HEK293T (cell line): ENCODE results near the gene RNF7.
"Not testable (repeated sequence)": the region's sequence is repeated elsewhere in the genome, so short reads cannot be mapped to it uniquely, and the experiment has no call there.

Experiments used
- CTCF ChIA-PET: fragments of 350-600 bp; formaldehyde crosslinking; extraction: SDS; loops from one replicate; lab custom pipeline; 2021; ENCODE audit warnings: antibody characterized with exemption, inconsistent platforms; lab: Yijun Ruan, JAX
- POLR2A ChIA-PET: fragments of 350-600 bp; formaldehyde crosslinking; extraction: SDS; loops from one replicate; lab custom pipeline; 2020; ENCODE audit warnings: antibody characterized with exemption, inconsistent platforms; lab: Yijun Ruan, JAX
- DNase-seq: peaks from one replicate; pipeline ENCODE4 v3.0.0; 2012; ENCODE audit warnings: mixed read lengths; ENCODE audit errors: extremely low spot score
- ARNT ChIP-seq: fragments of 450-650 bp; IDR thresholded peaks from 2 replicates; pipeline ENCODE4 v1.6.1; 2017; ENCODE audit warnings: mild to moderate bottlenecking
- BHLHE40 ChIP-seq: fragments of 450-650 bp; IDR thresholded peaks from 2 replicates; pipeline ENCODE4 v1.6.1; 2016; ENCODE audit warnings: mild to moderate bottlenecking, moderate library complexity, borderline replicate concordance
- CTBP1 ChIP-seq: fragments of 450-650 bp; IDR thresholded peaks from 2 replicates; pipeline ENCODE4 v1.6.1; 2016; ENCODE audit warnings: borderline replicate concordance
- ELF4 ChIP-seq: fragments of 450-650 bp; IDR thresholded peaks from 2 replicates; pipeline ENCODE4 v1.6.1; 2017; ENCODE audit warnings: antibody characterized with exemption
- FOXA1 ChIP-seq: fragments of 450-650 bp; IDR thresholded peaks from 2 replicates; pipeline ENCODE4 v1.6.1; 2016; ENCODE audit warnings: mild to moderate bottlenecking
- FOXK2 ChIP-seq: fragments of 450-650 bp; IDR thresholded peaks from 2 replicates; pipeline ENCODE4 v1.6.1; 2016; ENCODE audit warnings: mild to moderate bottlenecking
- FOXM1 ChIP-seq: fragments of 450-650 bp; IDR thresholded peaks from 2 replicates; pipeline ENCODE4 v1.6.1; 2017; ENCODE audit warnings: mild to moderate bottlenecking, borderline replicate concordance
- HDGF ChIP-seq: fragments of 450-650 bp; IDR thresholded peaks from 2 replicates; pipeline ENCODE4 v1.6.1; 2017; ENCODE audit warnings: antibody characterized with exemption, borderline replicate concordance
- L3MBTL2 ChIP-seq: fragments of 450-650 bp; conservative IDR thresholded peaks from 2 replicates; pipeline ENCODE4 v1.6.1; 2016; ENCODE audit warnings: mild to moderate bottlenecking
- LEF1 ChIP-seq: fragments of 450-650 bp; IDR thresholded peaks from 2 replicates; pipeline ENCODE4 v1.6.1; 2017; ENCODE audit warnings: mild to moderate bottlenecking, borderline replicate concordance
- NFRKB ChIP-seq: fragments of 450-650 bp; IDR thresholded peaks from 2 replicates; pipeline ENCODE4 v1.6.1; 2016; ENCODE audit warnings: mild to moderate bottlenecking, moderate library complexity
- SP1 ChIP-seq: fragments of 450-650 bp; IDR thresholded peaks from 2 replicates; pipeline ENCODE4 v1.6.1; 2017
- SUZ12 ChIP-seq: fragments of 450-650 bp; IDR thresholded peaks from 2 replicates; pipeline ENCODE4 v1.6.1; 2016; ENCODE audit warnings: mild to moderate bottlenecking
- TARDBP ChIP-seq: fragments of 450-650 bp; IDR thresholded peaks from 2 replicates; pipeline ENCODE4 v1.6.1; 2016
- ZNF384 ChIP-seq: fragments of 450-650 bp; IDR thresholded peaks from 2 replicates; pipeline ENCODE4 v1.6.1; 2016
- TF ChIP-seq, protein P1 (sequence below): fragments of 450-650 bp; IDR thresholded peaks from 2 replicates; pipeline ENCODE4 v1.6.1; 2016

RNF7 gene

DNA sequence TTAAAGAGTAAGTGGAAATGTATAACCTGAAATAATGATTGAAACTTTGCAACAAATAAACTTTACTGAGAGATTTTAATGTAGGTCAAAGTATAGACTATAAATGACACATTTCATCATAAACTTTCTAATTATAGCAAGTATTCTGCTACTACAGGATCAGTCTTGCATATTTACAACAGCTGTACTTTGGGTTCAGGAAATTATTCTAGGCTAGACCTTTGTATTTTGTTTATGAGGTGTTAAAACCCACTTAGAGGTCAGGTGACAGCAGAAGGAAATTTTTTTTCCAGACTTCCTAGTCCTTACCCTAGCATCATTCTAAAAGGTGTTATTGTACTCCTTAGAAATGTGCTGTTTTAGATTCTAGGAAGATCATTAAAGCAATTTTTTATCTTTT, 2.3 kb downstream of the RNF7 start:
- POLR2A ChIA-PET = interaction anchor here (0.7 kb wide), 1 partner anchor 138 kb away, joined by 3 read pairs; no protein-coding TSS in a partner anchor
- DNase-seq = no peak
- TF ChIP-seq LEF1 (no peak), FOXK2 (no peak), ZNF384 (no peak), CTBP1 (no peak), SUZ12 (no peak), NFRKB (no peak), L3MBTL2 (no peak), SP1 (no peak), FOXA1 (no peak)
- TF ChIP-seq, protein P1, sequence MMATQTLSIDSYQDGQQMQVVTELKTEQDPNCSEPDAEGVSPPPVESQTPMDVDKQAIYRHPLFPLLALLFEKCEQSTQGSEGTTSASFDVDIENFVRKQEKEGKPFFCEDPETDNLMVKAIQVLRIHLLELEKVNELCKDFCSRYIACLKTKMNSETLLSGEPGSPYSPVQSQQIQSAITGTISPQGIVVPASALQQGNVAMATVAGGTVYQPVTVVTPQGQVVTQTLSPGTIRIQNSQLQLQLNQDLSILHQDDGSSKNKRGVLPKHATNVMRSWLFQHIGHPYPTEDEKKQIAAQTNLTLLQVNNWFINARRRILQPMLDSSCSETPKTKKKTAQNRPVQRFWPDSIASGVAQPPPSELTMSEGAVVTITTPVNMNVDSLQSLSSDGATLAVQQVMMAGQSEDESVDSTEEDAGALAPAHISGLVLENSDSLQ = no peak
- CTCF ChIA-PET = interaction anchor here (0.6 to 1.2 kb wide), 2 partner anchors 22 to 135 kb away, joined by 3 read pairs; no protein-coding TSS in a partner anchor

DNA sequence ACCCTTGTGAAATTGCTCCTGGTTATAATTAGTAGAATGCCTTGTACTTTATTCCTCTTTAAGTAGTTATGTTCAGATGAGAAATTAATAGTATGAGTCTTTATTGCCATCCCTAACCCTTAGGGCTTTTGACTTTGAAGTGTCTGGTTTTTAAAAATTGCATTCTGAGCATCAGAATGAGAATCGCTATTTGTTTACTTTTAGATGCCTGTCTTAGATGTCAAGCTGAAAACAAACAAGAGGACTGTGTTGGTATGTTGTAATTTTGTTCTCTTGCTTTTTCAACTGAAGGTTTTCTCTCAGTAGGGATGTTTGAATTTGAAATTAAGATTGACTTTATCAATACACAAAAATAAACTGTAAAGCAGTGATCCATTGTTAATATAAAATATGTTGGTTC, 5.2 kb downstream of the RNF7 start:
- DNase-seq = no peak
- CTCF ChIA-PET = no interaction called here
- TF ChIP-seq NFRKB (no peak), TARDBP (no peak), L3MBTL2 (no peak), SUZ12 (no peak), FOXM1 (no peak), LEF1 (no peak), FOXA1 (no peak), SP1 (no peak), ARNT (no peak)
- TF ChIP-seq, protein P1 = no peak
- POLR2A ChIA-PET = no interaction called here

DNA sequence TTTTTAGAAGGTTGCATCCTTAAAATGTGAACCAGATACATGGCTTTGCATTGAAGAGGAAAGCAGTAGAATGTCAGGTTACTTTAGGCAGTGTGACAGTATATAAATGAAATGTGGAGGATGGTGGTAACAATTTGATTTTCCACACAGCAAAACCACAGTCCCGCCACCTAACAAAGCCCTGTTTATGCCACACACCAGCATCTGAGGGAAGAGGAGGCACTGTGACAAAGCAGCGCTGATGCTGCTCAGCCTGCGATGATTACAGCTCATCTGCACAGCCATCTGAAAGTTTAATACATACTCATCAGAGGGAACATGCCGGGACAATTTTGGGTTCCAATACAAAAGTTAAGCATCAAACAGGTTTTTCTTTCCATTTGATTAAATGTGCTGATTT, 8.9 kb downstream of the RNF7 start:
- no peak for DNase-seq
- CTCF ChIA-PET = no interaction called here

DNA sequence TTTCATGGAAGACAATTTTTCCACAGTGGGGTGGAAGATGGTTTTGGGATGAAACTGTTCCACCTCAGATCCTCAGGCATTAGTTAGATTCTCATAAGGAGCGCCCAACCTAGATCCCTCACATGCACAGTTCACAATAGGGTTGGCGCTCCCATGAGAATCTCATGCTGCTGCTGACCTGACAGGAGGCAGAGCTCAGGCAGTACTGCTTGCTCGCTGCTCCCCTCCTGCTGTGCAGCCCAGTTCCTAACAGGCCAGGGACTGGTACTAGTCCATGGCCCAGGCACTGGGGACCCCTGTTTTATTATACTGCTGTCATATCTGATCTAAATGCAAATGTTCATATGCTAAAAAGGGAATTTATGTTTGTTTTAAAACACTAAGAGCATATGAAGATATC, 15.3 kb downstream of the RNF7 start:
- no peak for TF ChIP-seq NFRKB
- no peak for TF ChIP-seq FOXM1
- ChIA-PET CTCF (no interaction called here), POLR2A (no interaction called here)
- no peak for DNase-seq

More for the DNA sequence above, 8.9 kb downstream of the RNF7 start:
- POLR2A ChIA-PET = no interaction called here
- TF ChIP-seq HDGF (no peak), L3MBTL2 (no peak), ARNT (no peak), LEF1 (no peak), FOXA1 (no peak), FOXK2 (no peak), SUZ12 (no peak), TARDBP (no peak), NFRKB (no peak), BHLHE40 (no peak), CTBP1 (no peak)
- TF ChIP-seq, protein P1 = no peak

DNA sequence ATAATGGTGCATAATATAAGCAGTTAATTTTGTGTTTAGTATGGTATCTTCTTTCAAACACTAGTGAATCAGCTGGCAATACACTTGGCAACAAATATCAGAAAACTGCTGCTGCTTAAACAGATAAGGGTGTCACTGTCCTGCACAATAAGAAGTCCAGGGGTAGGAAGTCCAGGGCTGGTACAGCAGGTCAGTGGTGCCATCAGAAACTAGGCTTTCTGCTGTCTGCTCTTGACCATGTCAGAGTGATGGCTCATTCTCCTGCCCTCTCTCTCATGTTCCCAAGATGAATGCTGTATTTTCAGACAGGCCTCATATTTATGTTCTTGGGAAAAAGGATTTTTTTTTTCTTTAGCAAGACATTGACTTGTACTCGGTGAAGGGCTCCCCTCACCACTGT, 15.9 kb downstream of the RNF7 start:
- CTCF ChIA-PET = no interaction called here
- TF ChIP-seq LEF1 (no peak), ELF4 (no peak), CTBP1 (no peak), FOXA1 (no peak), FOXK2 (no peak), SP1 (no peak), BHLHE40 (no peak), HDGF (no peak), ARNT (no peak), NFRKB (no peak), L3MBTL2 (no peak), FOXM1 (no peak), ZNF384 (no peak)
- TF ChIP-seq, protein P1 = no peak
- DNase-seq = no peak
- POLR2A ChIA-PET = no interaction called here

DNA sequence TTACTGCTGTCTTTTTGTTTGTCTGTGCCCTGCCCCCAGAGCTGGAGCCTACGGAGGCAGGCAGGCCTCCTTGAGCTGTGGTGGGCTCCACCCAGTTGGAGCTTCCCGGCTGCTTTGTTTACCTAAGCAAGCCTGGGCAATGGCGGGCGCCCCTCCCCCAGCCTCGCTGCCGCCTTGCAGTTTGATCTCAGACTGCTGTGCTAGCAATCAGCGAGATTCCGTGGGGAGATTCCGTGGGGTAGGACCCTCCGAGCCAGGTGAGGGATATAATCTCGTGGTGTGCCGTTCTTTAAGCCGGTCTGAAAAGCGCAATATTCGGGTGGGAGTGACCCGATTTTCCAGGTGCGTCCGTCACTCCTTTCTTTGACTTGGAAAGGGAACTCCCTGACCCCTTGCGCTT, 24.5 kb downstream of the RNF7 start:
- DNase-seq, CTCF ChIA-PET, POLR2A ChIA-PET: not testable (repeated sequence)

DNA sequence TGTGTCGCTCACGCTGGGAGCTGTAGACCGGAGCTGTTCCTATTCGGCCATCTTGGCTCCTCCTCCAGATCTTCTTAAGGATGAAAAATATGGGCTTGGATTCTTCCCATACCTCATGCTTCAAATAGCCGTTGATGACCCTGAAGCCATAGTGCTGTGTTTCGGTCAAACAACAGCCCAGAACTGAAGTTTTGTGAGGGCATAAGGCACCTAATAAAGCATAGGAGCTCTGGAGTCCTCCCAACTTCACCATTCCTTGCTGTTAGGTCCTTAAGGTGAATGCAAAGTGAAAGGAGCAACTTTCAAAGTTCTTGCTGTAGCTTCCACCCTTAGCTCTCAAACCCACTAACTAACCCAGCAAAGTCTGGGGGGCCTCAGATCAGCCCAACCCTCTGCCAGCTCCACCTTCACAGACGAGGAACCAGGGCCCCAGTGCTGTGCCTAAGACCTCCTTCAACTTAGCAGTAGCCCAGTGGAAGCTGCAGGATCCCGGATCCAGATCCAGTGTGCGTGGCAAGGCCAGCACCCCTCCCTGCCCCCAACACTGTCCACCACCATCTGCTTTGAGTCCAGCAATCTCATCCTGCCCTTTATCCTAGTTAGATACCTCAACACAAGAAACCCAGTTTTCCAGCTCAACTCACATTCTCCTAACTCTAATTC, 25.1 kb downstream of the RNF7 start, which contains the start of gene GRK7:
Gene GRK7, plus strand, starts transcription at position 321 of the 663 bp plus-strand sequence. CDS start 14,877 bp downstream, outside the sequence.
- ChIA-PET CTCF (no interaction called here), POLR2A (no interaction called here)
- DNase-seq = no peak
- TF ChIP-seq HDGF = no peak
- TF ChIP-seq NFRKB = no peak
- no peak for TF ChIP-seq LEF1
- no peak for TF ChIP-seq TARDBP
- TF ChIP-seq FOXA1 = no peak
- TF ChIP-seq CTBP1 = no peak
- TF ChIP-seq FOXM1 = no peak
- TF ChIP-seq BHLHE40 = no peak
- no peak for TF ChIP-seq ELF4
- TF ChIP-seq FOXK2 = no peak
- no peak for TF ChIP-seq SUZ12
- TF ChIP-seq ARNT = no peak
- no peak for TF ChIP-seq SP1
- no peak for TF ChIP-seq L3MBTL2
- TF ChIP-seq, protein P1 = no peak
- no peak for TF ChIP-seq ZNF384
